PFSK-1 (cell line): Measurements from ENCODE around the gene HDAC4.

Experiments
- FOXP2 ChIP-seq: optimal IDR thresholded peaks from 2 replicates; pipeline ENCODE3; 2011; ENCODE audit warnings: borderline replicate concordance, control low read depth, inconsistent platforms; ENCODE audit not compliant: insufficient read depth; ENCODE audit errors: extremely low read length, extremely low read depth
- POLR2AphosphoS5 ChIP-seq: IDR thresholded peaks from 2 replicates; pipeline ENCODE4 v1.6.1; 2012; ENCODE audit warnings: low read depth, mild to moderate bottlenecking, control low read depth, low read length, moderate library complexity
- TAF1 ChIP-seq: IDR thresholded peaks from 2 replicates; pipeline ENCODE4 v1.6.1; 2012; ENCODE audit warnings: low read length, control low read depth, borderline replicate concordance; ENCODE audit not compliant: insufficient read depth

DNA sequence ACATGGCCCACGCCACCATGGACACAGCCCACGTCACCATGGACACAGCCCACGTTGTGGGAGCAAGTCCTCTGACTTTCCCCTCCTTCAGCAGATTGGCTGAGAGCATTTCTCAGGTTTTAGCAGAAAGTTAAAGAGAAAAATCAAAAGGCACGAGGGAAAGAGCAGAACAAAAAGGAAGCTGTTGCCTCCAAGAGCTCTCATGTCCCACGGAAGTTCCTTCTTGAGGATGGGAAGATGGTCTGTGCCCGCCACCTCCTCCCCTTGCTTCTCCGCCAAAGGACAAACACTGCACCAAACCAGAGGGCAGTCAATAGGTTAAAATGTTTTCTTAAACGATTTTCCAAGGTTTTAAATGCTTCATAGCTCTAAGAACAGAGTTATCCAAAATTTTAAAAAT is 148.4 kb downstream of the HDAC4 start:
- TF ChIP-seq TAF1 (no peak), FOXP2 (no peak), POLR2AphosphoS5 (no peak)
